ENCODE measurements around the gene TRIP12. TPM values are rescaled to one million over a fixed set of nuclear protein-coding genes. Genes with fewer than 3 reads are reported as not detected.

TRIP12 gene
- polyA plus RNA-seq, 1 of the 3 experiments (the other 2 are of a cell fraction), result 30.3 TPM

GRCh38 chr2:229956491-229956890 is 34.7 kb upstream of the TRIP12 start:
- no peaks in the 10 kb centered on the region for H3K27me3 ChIP-seq (ENCODE audit: insufficient read depth)
- no peak overlapping the region for H3K4me2 ChIP-seq
- ChIA-PET POLR2A (no interaction called here), CTCF (no interaction called here)
- TF ChIP-seq CHD2 (IDR thresholded peaks at IDR 0.05; ENCODE audit: low read length, partially characterized antibody) (no peak), USF2 (IDR thresholded peaks at IDR 0.05; ENCODE audit: borderline replicate concordance, low read depth, low read length) (no peak), IRF3 (IDR thresholded peaks at IDR 0.05; ENCODE audit: low read depth, low read length) (no peak), ZBTB33 (IDR thresholded peaks at IDR 0.05; ENCODE audit: borderline replicate concordance, low read depth) (no peak), ELF1 (IDR thresholded peaks at IDR 0.05) (no peak), USF1 (IDR thresholded peaks at IDR 0.05; ENCODE audit: borderline replicate concordance, low read depth) (no peak), TAF1 (IDR thresholded peaks at IDR 0.05; ENCODE audit: borderline replicate concordance, low read depth, low read length) (no peak), FOSL2 (IDR thresholded peaks at IDR 0.05; ENCODE audit: borderline replicate concordance, low read depth) (no peak), NFIC (IDR thresholded peaks at IDR 0.05; ENCODE audit: borderline replicate concordance) (no peak), MXI1 (IDR thresholded peaks at IDR 0.05; ENCODE audit: low read depth, low read length) (no peak), CTCF (IDR thresholded peaks at IDR 0.05) (no peak), EZH2phosphoT487 (IDR thresholded peaks at IDR 0.05; ENCODE audit: borderline replicate concordance, low read depth) (no peak), SIN3A (IDR thresholded peaks at IDR 0.05; ENCODE audit: borderline replicate concordance, low read depth, low read length) (no peak), TEAD4 (IDR thresholded peaks at IDR 0.05; ENCODE audit: borderline replicate concordance, insufficient read depth) (no peak)
- 92% methylated on average over 3 of the region's 3 CpGs for WGBS (ENCODE audit: low lambda C conversion rate)
- H4K20me1 ChIP-seq (ENCODE audit: insufficient read depth), result no peaks in the 10 kb centered on the region
- H2AFZ ChIP-seq (ENCODE audit: low read depth), result no peak overlapping the region
- no peaks in the 10 kb centered on the region for H3K36me3 ChIP-seq (replicated peaks in 1 of 2; ENCODE audit: control insufficient read depth in 1 of 2, insufficient read depth in 2 of 2, low read length in 1 of 2)
- H3K27ac ChIP-seq (ENCODE audit: low read depth in 2 of 2, low read length in 1 of 2), result no peak overlapping the region
- H3F3A ChIP-seq (replicated peaks; ENCODE audit: insufficient read depth), result no peaks in the 10 kb centered on the region
- H3K4me1 ChIP-seq (ENCODE audit: control insufficient read depth in 1 of 2, insufficient read depth in 2 of 2, low read depth in 1 of 2, low read length in 1 of 2), result no peaks in the 10 kb centered on the region
- H3K4me3 ChIP-seq (ENCODE audit: low read depth in 2 of 2, low read length in 1 of 2), result no peak overlapping the region
- no peaks in the 10 kb centered on the region for H3K9me3 ChIP-seq
- no peak for DNase-seq
- H3K9me2 ChIP-seq, result no peaks in the 10 kb centered on the region
- no peaks in the 10 kb centered on the region for H3K79me2 ChIP-seq (ENCODE audit: insufficient read depth)
- no peak overlapping the region for H3K9ac ChIP-seq

Measured in SK-N-SH (cell line).